NCI-H774 (cell line): ENCODE measurements around the gene BICC1.

ENCODE experiments used
- DNase-seq: peaks from one replicate; lab custom pipeline; 2025; lab: John Stamatoyannopoulos, UW

The BICC1 gene

DNA sequence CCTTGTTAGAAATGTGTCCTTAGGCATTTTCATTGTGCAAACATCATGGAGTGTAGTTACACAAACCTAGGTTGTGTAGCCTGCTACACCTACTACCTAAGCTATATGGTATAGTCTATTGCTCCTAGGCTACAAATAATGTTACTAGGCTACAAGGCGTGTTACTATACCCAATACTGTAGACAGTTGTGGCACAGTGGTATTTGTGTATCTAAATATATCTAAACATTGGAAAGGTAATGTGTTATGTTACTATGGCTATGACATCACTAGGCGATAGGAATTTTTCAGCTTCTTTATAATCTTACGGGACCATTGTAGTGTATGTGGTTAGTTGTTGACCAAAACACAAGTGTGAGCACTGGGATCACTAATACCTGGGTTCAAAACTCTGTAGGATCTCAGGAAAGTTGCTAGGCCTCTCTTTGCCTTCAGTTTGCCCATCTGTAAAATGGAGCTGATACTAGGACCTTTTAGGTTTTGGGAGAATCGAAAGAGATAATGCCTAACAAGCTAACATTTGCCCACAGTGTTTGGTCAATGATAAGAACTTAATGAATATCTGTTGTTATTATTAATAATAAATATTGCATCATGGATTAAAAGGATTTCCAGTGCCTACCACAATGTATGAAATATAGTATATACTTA is 2.7 kb downstream of the BICC1 start:
- no peak for DNase-seq

DNA sequence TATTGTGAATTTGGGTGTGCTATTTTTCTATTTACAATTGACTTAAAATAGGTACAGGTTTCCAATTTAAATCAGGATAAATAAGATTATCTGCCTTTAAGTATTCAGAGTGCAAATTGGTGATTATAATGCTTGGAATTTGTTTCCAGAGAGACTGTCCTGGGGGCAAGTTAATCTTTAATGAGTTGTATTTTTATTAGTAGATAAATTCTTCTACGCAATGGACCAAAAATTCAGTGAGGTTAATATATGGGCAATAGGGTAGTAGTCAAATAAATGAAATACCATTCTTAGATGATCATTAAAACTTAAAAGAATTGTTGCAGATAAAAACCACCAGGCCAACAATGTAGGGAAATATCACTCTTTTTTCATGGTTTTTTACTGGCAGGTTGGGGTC is 3.4 kb downstream of the BICC1 start:
- DNase-seq = no peak

DNA sequence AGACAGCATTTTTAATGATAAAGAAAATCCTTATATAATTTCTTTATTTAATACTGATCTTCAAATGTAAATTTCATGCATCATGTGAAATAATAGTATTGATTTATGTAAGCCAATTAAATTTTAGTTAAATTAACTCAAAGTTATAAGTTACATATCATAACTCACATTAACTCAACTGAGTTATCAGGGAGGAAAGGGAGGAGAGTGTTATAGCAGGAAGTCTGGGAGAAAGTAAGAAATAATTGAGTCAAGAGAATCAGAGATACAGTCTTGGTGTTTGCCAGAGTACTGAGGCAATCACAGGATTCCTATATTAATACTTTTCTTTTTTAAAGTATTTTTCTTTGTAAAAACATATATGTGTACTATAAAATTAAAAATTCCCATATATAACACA is 4.0 kb downstream of the BICC1 start:
- DNase-seq = no peak

DNA sequence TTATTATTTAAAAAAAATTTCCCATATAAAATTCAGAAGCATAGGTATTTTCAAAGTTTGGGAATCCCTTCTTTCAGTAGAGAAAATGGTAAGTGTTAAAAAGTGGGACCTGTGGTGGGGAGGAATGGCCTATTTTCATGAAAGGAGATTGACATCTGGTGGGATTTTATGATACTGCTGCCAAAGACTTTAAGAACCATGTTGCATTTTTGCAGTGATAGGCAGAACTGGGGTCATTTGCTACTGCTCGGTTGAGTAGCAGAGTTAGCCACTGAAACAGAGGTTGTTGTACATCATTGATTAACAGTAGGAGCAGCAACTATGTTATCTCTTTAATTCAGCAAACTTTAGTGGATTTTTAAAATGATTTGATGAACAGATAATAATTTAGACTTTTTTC is 4.4 kb downstream of the BICC1 start:
- no peak for DNase-seq

DNA sequence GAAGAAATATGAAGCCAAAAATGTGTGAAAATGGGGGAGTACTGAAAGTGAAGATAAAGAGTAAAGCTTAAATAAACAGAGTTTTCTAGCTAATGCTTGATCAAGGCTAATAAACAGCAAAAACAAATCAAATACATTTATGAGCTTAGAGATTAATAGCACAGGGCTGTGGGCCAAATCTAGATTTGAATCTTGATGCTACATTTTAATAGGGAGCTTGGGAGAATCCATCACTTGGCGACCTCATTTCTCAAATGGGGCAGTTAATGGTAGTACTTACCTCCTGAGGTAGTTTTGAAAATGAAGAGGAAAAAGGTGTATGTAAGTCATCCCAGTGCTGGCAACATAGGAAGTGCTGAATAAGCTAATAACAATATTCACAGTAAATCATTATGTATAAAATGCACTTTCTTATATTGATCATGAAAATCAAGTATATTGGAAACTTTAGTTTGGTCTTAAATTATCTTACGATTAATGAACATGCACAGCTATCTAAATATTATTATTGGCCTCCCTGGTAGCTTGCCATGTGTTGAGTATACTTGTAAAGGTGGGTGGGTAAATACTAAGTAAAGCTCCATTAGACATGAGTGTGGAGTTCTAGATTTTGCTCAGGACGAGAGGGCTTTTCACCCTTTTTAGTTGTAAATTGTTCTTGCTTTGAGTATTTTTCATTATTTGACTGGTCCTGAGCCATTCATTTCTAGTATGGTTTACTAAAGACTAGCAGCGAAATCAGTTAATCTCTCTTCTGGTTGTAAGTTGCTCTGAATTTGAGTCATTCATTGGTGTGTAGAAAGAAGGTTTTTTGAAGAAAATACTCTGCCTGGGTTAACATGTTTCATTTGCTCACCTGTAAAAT is 5.1 kb downstream of the BICC1 start:
- no peak for DNase-seq

DNA sequence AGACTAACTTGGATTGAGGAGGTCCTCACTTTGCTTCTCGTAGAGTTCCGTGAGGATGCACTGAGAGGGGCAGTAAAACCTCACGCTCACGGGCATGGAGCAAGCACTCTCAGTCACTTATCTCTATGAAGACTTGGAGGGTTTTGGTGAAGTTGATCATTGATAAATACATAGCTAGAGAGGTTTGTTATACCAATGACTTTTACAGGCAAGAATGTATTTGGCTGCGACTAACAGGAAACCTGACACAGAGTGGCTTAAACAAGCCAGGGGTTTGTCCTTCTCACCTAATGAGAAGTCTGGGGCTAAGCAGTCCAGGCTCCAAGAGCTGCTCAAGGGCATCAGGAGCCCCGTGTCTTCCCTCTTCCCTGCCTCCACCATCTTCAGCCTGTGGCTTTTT is 6.1 kb downstream of the BICC1 start:
- no peak for DNase-seq

DNA sequence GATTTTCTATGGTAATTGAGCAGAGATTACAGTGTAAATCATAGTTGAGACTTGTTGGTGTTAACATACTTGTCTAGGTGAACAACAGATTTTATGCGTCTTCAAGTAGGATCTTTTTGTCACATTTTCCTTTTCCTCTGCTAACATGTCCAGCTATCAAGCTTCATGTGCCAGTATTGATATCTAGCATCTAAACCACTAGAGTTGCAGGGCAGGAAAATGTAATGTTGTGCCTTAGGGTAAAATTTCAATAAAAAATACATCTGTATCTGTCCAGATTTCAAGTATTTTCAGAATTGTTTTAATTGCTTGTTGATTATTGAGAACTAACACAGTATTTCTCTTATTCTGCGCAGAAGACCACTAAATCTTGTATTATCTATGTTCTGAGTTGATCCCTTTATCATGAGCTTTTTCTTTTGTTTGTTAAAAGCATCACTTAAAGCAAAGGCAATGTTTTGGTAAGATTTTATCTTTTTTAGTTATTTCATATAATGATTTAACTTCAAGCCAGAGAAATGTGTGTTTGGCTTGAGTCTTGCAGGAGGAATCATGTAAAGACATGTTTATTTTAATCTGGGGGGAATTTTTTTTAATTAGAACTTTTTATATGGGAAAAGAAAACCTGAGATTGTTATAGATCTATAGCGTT is 16.5 kb downstream of the BICC1 start:
- no peak for DNase-seq

DNA sequence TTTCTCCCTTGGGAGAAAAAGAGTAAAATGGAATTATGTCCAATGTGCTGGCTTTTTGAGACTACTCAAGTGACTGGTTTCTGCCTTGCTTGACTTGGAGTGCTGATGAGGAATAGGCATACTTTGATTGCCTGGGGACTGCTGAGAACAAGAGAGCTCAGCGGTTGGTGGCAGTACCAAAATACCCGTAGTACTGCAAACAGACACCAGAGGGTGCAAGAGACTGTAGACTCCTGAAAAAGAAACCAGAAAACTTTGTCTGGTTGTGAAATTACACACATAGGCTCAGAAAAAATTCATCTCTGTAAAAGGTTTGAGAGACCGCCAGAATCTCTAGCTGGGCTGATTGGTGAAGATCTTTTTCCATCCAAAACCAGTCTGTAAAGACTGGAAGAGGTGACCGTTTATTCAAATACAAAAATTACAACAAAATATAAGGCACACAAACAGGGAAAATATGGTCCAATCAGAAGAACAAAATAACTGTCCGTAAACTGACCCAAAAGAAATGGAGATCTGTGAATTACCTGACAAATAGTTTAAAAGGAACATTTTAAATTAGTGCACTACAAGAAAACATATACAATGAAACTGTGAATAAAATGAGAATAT is 18.5 kb downstream of the BICC1 start:
- peak; percentile 20 for DNase-seq

DNA sequence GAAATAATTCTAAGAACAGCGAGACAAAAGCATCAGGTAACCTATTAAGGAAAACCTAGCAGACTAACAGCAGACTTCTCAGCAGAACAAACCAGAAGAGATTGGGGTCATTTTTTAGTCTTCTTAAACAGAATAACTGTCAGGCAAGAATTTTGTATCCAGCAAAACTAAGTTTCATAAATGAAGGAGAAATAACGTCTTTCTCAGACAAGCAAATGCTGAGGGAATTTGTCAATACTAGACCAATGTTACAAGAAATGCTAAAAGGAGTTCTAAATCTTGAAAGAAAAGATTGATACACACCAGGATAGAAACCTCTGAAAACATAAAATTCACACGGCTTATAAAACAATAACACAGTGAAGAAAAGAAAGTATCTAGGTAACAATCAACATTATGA is 22.6 kb downstream of the BICC1 start:
- no peak for DNase-seq

DNA sequence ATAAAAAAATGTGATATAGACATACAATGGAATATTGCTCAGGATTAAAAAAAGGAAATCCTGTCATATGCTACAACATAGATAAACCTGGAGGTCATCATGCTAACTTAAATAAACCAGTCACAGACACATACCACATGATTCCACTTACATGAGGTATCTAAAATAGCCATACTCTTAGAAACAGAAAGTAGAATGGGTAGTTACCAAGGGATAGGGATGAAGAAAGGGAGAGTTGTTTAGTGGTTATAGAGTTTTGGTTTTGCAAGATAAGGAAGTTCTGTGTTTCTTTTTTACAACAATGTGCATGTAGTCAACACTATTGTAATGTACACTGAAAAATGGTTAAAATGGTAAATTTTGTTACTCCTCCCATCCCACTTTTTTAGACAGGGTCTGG is 30.5 kb downstream of the BICC1 start:
- no peak for DNase-seq

DNA sequence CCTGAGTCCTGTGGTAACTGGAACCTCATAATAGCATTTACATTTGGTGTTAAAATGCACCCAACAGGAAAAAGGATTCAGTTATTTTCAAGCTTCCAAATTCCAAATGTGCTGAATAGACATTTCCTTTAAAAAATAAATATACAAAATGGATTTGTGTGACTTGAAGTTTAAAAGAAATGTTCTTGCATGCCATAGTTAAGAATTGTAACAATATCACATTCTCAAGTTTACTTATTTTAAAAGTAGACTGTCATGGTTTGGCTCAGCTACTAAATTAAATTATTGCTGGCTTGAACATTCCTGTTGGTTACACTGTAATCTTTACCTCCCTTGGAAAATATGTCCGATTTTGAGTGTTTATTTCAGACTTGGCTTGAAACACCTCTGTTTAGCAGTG is 31.5 kb downstream of the BICC1 start:
- DNase-seq = no peak

DNA sequence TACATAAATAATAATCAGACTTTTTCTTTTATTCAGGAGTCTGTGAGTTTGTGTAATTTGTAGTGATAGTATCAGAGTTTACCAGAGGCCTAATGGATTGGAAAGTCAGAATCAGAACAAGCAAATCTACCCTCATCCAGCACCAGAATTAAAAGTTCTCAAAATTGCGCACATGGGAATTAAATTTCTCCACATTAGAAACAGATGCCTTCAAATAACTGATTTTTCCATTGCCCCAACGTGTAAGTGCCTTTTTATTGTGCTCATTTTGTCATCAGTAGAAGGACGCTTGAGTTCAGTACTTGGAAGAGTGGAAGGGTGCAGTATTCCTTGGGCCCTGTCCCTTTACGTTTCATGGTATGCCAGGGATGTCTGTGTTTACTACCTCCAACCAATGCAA is 32.8 kb downstream of the BICC1 start:
- no peak for DNase-seq

DNA sequence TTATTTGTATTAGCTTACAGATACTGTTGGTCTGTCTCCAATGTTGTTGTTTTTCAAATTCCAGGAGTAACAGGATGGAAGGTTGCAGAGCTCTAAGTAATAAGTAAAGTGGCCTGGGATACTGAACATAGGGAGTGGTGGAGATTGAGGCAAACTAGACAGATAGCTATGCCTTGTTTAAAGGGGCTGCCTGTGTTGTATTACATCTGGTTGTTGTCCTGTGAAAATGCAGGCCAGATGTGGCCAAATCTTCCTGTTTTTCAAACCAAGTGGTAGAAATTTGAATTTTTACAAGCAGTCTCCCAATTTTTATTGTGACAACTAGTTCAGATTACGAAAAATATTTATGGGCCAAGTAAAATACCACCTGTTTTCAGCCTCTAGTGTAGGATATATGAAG is 33.5 kb downstream of the BICC1 start:
- DNase-seq = no peak

DNA sequence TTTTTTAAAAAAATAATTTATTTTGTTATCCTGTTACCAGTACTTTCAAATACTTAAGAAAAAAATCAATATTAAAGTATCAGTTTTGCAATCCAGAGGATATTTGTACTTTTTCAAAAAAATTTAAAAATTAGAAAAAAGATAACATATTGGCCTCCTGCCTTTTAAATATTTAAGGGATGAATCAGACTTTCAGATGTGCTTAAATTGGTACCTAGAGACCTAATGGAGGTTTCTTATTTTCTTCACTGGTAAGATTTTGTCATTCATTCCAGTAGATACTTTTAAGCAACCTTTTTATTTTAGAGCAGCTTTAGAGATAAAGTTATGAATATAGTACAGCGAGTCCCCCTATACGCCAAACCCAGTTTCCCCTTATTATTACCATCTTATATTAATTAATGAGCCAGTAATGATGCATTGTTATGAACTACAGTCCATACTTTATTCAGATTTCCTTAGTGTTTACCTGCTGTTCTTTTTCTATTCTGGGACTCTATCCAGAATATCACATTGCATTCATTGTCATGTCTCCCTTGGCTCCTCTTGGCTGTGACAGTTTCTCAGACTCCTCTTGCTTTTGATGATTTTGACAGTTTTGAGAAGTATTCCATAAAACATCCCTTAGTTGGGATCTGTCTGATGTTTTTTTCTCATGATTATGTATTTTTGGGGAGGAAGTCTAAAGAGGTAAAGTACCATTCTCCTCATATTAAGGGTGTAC is 34.2 kb downstream of the BICC1 start:
- DNase-seq = no peak

DNA sequence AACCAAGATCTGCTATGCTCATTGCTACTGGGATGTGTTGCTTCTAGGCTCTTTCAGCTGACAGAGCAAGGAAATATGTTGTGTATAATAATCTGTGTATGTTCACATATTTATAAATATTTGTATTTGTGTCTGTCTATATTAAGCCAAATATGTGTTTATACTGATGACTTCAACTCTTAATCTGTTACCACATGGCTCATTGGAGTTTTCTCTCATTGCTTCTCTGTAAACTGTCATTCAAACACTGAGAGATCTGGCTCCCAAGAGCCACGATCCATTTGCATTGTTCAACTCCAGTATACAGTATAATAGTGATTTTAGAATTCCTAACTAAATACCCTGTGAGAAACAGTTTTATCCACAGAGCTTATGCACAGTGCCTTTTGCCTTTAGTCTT is 35.3 kb downstream of the BICC1 start:
- DNase-seq = no peak

DNA sequence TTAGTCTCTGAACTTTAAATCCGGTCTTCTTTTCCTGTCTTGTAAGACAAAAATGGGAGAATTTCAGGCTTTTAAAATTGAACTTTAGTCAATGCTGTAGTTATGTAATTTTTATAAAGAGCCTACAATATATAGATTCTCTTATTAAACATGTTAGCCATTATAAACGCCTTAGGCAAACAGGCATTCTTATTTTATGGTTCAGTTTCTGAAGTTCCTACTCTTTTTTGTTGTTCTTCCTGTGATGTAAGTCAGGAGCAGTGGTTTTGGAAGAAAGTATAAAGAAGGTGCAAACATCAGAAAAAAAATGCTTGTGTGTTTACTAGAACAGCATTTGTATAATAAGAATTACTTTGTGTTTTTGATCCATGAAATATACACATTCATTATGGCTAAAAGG is 41.6 kb downstream of the BICC1 start:
- DNase-seq = no peak

DNA sequence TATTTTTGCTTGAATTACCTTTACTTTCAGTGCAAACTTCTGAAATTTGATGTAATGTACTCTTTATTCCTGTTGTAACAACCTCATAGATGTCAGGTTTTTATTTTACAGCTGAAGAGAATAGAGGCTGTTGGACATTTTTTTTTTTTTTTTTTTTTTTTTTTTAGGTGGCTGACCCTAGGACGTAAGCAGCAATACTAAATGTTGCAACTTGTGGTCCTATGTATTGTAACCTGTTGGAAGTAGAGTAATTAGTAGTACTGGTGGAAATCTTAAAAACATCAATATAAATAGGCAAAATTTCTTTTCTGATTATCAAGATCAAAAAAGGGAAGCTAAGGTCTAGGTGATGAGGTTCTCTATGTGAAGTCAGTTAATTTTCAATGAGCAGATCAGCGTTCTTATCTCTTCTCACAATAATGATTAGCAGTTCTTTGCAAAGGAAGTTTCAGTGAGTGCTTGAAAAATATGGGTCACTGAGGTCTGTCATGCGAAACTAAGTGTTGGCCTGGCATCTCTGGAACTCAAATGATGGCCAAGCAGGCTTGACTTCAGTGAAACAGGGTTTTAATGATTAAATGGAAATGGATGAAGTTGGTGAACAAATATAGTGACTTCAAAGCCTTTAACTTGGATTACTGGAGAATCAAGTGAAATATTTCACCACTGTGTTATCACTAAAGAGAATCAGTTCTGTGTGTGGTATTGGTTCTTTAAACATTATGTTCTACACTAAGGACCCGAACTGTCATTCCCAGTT is 42.7 kb downstream of the BICC1 start:
- DNase-seq = no peak

DNA sequence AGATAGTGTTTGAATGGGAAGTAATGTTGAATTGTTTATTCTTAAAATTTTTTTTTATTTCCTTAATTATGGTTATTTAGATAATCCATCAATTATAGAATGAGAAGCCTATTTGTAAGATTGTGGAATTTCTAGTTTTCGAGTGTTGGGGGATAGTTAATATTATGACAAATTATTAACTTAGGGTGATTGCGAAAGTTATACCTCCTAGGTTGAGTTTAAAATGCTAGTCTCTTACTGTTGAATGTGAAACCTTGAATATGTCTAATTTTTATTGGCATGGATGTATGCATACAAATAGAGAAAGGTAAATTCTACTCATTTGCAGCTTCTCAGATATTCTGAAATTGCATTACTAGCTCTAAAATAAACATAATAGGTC is 43.2 kb downstream of the BICC1 start:
- DNase-seq = no peak

DNA sequence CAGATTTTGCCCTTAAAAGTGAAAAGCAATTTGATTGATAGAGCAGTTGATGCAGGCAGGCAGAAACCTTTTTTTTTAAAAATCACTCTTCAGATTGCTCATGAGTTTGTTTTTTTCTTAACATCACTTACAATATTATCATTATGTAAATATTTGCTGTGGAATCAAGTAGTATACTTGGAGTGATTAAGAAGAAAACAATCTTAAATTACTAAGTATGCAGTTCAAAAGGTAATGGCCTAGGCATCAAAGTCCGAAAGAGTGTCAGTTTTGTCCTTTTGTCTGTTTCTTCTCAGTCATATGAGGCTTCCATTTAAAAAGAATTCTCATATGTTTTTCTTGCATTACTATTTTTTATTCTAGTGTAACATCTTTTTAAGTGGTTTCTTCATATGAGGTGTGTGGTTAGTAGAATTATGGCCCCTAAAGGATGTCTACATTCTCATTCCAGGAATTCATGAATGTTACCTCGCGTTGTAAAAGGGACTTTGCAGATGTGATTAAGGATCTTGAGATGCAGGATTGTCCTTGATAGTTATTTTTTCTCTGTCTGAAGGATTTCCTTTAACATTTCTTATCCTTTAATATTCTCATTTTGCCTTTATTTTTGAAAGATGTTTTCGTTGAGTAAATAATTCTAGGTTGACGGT is 44.0 kb downstream of the BICC1 start:
- DNase-seq = no peak

DNA sequence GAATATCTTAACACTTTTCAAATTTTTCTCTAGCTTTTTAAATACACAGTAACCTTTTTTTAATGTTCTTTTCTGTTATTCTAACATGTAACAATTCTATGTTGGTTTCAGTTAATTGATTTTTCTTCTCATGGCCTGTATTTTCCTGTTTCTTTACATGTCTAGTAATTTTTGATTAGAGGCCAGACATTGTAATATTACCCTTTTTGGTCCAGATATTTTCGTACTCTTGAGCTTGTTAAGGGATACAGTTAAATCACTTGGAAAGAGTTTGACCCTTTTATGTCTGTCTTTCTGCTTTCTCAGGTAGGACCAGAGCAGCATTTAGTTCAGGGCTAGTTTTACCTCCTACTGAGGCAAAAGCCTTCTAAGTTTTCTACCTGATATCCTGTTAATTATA is 45.0 kb downstream of the BICC1 start:
- DNase-seq = no peak

DNA sequence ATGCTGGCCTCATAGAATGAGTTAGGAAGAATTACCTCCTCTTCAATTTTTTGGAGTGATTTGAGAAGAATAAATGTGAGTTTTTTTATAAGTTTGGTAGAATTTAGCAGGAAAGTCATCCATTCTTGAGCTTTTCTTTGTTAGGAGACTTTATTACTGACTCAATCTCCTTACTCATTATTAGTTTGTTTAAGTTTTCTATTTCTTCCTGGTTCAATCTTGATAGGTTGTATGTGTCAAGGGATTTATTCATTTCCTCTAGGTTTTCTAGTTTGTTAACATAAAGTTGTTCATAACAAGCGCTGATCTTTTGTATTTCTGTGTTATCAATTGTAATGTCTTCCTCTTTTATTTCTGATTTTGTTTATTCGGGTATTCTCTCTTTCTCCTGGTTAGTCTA is 47.4 kb downstream of the BICC1 start:
- no peak for DNase-seq
